HG03575 (cell line): Measurements from ENCODE around the gene PPP1R37.

Source experiments
- ATAC-seq: cut with Tn5 transposase; IDR thresholded peaks from one replicate; pipeline ENCODE4 v1.9.1; 2021; ENCODE audit not compliant: unreplicated experiment, insufficient number of reproducible peaks, low FRiP score; ENCODE audit errors: extremely low read depth

PPP1R37 gene

GRCh38 chr19:45128806-45129205 is 35.8 kb downstream of the PPP1R37 start:
- no peak for ATAC-seq

GRCh38 chr19:45130236-45130635 is 37.3 kb downstream of the PPP1R37 start:
- no peak for ATAC-seq

DNA sequence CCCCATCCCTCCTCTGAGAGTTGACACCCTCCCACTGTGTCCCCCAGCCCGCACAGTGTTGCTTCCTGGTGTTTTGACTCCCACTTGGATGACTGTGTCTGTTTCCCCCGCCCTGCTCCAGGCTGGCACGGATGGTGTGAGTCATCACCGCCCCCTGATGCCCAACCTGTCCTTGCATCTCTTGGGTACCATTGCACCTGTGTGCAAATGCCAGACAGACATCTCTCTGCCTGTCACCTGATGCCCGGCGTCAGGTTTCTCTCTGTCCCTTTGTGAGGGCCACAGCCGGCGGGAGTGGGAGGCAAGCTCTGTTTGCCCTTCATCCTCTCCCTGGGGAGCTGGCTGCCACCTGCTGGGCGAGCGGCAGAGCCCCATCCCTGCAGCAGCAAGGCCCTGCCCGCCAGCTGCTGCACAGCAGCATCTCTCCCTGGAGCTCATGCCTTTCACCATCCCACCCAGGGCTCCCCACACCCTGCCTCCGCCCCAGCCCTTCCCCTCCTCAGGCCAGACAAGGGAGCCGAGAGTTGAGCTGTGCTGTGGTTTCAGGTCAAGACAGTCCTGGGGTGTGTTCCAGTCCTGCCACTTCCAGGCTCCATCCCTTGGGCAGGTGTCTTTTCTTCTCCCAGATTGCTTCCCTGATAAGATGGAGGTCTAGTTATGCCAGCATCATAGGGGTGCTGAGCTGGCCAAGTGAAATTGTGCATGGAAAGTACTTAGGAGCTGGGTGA is 38.1 kb downstream of the PPP1R37 start:
- ATAC-seq: no peak

DNA sequence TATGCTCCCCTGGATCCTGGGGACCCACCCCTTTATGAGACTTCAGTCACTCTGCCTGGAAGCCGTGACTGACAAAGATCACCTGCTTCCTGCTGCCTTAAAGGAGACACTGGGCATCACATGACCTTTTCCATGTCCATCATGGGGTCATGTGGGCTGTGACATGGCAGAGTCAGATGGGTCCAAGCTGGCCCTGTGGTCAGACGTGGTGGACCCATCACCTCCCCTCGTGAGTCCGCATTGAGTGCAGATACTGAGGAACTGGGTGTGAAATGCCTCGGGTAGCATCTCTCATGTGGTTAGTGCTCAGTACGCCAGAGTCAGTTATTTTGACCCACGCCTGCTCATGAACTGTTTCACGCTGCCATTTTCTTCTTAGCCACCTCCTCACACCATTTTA is 40.7 kb downstream of the PPP1R37 start:
- ATAC-seq: no peak

DNA sequence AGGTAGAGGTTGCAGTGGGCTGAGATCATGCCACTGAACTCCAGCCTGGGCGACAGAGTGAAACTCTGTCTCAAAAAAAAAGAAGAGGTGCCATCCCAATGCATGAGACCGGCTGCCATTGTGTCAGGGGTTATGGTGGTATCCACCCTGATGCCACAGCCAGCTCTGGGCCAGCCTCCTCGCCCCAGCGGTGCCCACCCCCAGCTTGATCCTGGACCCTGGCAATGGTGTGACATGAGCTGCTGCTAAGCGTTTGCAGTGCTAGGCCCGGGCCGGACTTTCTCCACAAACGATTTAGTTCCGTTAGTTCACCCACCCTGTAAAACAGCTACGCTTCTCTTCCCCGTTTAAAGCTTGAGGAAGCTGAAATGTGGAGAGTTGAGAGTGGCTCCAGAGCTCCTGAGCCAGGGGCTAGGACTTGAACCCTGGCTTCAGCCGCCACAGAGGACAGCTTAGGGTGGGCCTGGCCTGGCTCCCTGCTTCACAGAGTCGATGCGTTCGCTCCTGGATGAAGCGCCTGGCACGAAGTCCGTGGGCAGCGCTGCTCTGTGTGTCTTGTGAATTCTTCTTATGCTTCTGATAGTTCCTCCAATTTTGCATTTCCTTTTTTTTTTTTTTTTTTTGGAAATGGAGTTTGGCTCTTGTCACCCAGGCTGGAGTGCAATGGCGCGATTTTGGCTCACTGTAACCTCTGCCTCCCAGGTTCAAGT is 42.4 kb downstream of the PPP1R37 start:
- ATAC-seq: no peak

- ATAC-seq: no peak
Observed at GRCh38 chr19:45136507-45137178, 43.7 kb downstream of the PPP1R37 start.

- peak; percentile 43 for ATAC-seq
Observed at GRCh38 chr19:45137179-45137761, 44.3 kb downstream of the PPP1R37 start.

DNA sequence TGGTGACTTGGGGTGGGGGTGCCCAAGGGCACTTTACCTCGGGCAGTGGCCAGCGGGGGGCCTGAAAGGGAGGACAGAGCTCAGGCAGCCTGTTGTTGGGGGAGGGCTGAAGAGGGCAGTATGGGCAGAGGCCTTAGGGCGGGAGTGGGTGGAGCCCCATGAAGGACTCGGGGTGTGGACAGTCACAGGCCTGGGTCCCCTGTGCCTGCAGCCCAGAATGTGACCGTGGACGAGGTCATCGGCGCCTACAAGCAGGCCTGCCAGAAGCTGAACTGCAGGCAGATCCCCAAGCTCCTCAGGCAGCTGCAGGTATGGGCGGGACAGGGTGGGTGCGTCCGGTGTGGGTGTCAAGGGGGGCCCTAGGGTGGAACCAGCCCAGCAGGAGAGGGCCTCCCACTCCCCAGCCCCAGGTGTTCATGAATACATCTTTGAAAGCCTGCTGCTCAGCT is 45.3 kb downstream of the PPP1R37 start:
- no peak for ATAC-seq

DNA sequence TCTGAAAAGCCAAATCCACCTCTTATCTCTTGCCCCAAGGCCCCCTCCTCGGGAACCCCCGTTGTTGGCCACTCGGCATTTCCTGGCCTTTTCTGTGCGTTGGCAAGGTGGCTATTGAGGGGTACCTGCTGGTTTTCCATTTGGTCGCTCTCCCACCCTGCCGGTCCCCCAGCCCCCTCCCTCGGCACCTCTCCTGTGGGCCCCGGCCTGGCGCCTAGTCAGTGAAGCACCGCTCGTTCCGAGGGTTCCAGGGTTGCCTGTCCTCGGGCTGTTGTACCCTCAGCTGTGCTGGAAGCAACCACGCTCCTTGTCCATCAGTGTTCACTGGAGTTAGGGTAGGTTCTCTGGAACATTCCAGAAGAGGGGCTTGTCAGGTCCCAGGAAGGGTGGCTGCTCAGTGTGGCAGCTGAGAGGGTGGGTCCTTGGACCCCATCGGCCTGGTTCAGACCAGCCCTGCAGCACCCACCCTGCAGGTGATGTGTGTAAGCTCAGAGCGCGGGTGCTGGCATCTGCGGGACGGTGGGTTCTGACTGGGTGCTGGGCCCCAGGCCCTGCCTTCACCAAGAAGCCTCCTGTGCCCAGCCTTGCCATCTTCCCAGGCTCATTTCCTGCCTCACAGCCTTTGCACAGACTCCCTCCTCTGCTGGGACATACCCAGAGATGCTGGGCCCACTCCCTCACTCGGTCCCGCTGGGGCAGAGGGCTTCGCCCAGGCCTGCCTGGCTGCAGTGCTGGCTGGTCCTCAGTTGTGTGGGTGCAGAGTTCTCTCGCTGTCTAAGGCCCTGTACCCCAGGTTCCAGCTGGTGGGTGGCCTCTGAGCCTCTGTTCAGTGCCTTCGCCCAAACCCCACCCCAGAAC is 46.5 kb downstream of the PPP1R37 start:
- no peak for ATAC-seq

- ATAC-seq: no peak
Observed at GRCh38 chr19:45140144-45140503, 47.1 kb downstream of the PPP1R37 start.

- ATAC-seq: no peak
Observed at GRCh38 chr19:45140533-45140932, 47.6 kb downstream of the PPP1R37 start.

DNA sequence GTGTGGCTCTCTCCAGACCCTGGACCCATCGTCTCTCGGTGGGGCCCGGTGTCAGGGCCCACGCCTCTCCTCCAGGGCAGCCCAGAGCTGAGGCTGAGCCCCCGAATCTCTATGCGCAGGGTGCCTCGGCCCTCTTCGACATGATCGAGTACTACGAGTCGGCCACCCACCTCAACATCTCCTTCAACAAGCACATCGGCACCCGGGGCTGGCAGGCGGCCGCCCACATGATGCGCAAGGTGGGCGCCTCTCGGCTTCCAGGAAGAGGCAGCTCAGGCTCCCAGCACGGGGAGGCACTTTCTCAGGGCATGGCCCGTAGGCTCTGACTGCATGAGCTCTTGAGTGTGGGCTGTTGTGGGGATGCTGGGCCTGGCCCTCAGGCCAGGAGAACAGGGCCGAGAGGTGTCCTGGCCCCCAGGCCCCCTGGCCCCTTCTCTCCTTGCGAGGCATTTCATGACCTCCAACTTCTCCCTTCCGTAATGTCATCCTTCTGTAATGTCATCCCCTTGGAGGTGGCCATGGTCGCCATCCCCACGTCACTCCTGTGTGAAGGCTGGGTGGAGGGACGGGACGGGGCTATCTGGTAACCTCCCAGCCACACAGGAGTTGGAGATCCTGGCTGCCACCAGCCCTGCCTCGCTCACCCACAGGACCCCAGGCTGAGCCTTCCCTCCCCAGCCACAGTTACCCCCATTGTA is 48.4 kb downstream of the PPP1R37 start:
- no peak for ATAC-seq

GRCh38 chr19:45142016-45142725 is 49.2 kb downstream of the PPP1R37 start:
- no peak for ATAC-seq

DNA sequence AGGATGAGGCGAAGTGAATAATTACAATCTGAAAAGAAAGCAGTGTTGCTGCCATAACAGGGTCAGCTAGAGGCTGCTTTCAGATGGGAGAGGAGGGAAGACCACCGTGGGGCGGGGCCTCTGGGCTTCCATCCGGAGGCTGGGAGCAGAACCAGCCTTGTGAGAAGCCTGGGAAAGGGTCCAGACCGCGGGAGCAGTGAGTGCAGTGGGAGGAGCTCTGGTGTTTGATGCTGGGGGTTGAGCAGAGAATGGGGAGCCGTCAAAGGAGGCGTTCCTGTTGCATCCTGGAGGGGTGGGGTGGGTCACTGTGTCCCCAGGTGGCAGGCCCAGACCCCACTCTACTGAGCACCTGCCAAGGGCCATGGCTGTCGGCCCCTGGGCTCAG is 49.7 kb downstream of the PPP1R37 start:
- ATAC-seq: no peak

DNA sequence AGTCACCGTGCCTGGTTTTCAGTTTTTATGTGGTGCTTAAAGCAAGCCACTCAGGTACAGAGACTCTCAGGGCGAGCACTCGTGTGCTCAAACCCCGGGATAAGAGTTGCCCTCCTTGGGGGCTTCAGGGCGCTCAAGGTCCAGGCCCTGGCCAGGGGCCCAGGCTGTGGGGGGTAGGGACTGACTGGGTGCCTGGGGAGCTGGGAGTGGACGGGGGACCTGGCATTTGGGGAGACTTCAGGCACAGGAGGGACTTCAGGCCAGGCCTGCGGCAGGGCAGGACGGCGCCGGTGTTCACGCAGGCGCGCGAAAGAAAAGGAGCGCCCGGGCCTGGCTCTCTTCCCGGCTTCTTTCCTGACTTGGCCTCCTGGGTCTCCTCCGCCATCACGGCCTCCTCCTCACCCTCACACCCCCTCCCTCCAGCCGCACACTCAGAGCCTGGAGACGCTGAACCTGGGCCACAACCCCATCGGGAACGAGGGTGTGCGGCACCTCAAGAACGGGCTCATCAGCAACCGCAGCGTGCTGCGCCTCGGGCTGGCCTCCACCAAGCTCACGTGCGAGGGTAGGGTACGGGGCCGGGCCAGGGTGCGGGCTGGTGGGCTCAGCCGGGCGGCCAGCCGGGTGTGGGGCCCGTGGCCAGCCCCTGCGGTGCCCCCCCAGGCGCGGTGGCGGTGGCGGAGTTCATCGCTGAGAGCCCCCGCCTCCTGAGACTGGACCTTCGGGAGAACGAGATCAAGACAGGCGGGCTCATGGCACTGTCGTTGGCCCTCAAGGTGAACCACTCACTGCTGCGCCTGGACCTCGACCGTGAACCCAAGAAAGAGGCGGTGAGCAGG is 51.7 kb downstream of the PPP1R37 start:
- no peak for ATAC-seq

DNA sequence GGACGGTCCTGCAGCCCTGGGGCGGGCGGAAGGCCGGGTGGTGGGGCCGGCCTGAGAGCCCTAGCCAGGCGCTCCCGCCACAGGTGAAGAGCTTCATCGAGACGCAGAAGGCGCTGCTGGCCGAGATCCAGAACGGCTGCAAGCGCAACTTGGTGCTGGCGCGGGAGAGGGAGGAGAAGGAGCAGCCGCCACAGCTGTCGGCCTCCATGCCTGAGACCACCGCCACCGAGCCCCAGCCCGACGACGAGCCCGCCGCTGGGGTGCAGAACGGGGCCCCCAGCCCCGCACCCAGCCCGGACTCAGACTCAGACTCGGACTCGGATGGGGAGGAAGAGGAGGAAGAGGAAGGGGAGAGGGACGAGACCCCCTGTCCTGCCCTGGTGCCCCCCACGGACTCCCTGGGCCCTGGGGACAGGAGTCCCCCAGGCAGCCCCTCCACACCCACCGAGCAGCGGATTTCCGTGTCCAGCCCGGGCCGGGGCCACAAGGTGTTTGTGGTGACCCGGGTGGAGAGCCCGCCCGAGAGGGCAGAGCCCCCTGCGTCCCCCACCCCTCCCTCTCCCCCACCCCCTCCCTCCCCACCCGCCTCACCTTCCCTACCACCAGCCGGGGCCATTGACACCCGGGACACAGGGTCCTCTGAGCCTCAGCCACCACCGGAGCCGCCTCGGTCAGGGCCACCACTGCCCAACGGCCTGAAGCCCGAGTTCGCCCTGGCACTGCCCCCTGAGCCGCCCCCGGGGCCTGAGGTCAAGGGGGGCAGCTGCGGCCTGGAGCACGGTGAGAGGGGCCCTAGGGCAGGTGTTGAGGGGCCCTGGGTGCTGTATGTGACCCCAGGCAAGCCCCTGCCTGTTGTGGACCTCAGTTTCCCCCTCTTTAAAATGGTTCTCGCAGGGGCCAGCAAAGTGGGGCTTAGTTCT is 52.6 kb downstream of the PPP1R37 start:
- no peak for ATAC-seq
